T-helper 1 cell treated with Interleukin-12 subunit alpha and Interleukin-12 subunit beta and Interleukin-4 antibody, amounts not matched to agents 30 ng/mL and 1 ng/mL, for 36 hours (primary cell): Measurements from ENCODE around the gene ATP2B2. TPM values are rescaled to one million over a fixed set of nuclear protein-coding genes. Genes with fewer than 3 reads are reported as not detected.

Experiments
- intact Hi-C: fragments of 100-400 bp; cut with micrococcal nuclease; formaldehyde crosslinking; loops from one replicate; pipeline ENCODE4 v1.15.1; 2024
- total RNA-seq: library from RNA; stranded (reverse); gene quantifications from 2 replicates; pipeline ENCODE4 v1.2.3, GENCODE V29; 2022

Gene ATP2B2
- total RNA-seq, 1 donor from 2014 or later, result not detected

DNA sequence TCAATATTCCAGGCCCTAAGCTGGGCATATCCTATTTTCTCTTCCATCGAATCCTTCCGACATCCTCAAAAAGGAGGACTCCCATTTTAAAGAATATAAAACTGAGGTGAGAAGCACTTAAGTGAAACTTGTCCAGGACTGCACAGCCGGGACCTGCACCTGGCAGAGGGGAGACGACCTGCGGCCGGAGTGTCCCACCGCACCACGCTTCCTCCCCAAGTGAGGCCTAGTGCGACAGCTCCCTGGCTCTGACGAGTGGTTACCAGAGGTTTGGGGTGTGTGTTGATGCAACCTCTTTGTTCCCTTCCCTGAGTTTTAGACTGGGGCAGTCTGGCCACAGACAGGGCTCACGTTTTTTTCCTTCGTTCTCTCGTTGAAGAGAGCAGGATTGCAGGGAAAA, 24.9 kb upstream of the ATP2B2 start:
- intact Hi-C loops, result no loop called here

DNA sequence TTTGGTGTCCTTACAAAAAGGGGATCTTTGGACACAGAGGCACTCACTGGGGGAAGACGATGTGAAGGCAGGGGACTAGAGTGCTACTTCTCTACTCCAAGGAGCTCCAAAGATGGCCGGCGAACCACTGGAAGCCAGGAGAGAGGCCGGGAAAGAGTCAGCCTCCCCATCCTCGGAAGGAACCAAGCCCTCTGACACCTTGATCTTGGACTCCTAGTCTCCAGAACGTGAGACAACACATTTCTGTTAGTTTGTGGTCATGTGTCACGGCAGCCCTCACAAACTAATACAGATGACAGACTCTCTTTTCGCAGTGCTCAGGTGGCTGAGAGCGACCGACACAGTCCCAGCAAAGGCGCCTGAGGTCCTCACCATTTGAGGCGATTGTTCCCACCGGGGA, 24.4 kb upstream of the ATP2B2 start:
- intact Hi-C loops, result no loop called here

DNA sequence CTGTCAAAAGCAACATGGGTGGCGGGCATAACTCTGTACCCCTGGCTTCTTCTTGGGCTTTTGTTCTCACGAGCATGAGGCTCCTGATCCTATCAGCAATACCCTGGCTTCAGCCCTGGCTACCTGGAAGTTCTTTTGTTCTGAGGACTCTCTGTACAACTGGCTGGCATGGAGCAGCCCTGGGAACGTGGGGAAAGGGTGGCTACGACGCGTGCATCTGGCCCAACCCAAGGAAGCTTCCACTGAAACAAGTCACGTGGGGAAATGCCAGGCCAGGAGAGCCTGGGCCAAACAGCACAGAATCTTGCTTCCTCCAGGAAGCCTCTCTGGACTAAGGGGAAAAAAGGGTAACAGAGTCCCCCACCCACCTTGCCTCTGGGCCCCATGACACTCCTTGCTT, 22.7 kb upstream of the ATP2B2 start:
- intact Hi-C loops, result no loop called here

DNA sequence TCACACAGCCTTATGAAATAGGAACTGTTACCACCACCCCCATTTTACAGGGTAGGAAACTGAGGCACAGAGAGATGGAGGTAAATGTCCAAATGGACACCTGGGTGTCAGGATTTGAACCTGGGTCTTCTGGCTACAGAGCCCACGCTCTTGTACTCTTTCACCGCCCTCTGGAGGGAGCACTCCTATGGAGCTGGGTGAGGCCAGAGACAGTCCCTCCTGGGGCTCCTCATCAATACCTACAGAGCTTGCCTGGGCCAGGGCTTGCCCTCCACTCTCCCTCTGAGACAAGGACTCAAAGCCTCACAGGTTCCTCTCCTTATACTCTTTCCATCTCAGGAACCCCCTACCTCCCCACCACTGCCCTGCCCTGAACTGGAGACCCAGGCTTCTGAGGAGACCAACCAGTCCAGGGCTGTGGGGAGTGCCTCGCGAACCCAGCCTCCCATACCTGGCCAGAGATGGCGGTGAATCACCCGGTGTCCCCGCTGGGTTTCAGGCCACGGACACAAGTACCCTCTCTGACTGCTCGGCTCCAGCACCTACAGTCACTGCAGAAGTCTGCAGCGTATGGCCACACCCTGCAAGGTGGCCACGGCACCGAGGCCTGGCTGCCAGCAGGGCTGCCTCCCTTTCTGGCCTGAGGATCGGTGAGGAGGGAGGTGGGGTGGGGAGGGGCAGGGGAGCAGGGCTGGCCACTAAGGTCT, 22.1 kb upstream of the ATP2B2 start:
- intact Hi-C loops, result no loop called here

DNA sequence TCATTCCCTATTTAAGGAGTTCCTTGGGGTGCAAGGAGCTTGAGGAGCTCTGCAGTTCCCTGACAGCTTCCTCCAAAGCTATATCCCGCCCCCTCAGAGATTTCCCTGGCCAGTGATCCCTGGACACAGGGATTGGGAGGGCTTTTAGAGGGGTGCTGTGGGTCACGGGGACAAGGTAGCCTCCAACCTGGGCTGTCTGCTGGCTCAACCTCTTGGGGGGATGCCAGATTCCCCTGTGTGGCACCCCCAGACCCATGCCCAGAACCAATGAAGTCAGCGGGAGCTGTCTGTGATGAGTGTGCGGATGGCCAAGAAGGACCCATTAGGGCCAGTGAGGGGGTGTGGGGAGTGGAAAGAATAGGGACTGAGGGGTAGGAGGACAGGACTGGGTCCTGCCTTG, 21.0 kb upstream of the ATP2B2 start:
- intact Hi-C loops, result no loop called here

DNA sequence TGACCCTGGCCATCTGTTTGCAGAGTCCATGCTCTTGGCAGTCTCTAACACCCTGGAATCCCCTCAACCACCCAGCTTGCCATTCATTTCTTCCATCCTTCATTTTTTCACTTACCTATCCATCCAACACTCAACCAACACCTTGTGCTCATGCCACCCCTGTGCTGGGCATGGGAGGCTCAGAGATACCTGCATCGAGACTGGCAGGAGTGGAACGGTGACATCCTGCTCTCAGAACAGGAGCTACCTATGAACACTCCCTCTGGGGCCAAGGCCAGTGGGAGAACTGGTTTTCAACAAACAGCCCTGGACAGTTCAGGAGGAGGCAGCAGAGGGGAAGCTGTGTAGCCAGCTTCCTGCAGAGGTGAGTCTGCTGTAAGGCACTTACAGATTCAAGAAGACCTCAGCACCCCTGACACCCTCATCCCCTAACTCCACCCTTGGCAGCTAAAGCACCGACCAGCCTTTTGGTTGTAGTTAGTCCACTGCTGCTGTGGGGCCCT, 19.5 kb upstream of the ATP2B2 start:
- intact Hi-C loops, result no loop called here

DNA sequence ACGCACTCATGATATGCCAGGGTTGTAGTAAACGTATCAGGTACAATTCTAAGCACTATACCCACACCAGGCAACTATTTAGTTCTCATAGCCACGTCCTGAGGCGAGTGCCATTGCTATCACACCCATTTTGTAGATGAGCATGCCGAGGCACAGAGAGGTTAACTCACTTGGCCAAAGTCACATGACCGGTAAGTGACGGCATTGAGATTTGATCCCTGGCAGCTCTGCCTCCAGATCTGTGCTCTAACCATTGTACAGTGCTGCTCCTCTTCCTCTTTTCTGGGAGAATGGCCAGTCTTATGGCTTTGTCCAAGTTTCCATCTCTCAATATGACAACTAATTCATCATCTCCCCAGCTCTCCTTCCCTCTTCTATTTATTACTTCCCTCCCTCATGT, 18.9 kb upstream of the ATP2B2 start:
- intact Hi-C loops, result no loop called here

DNA sequence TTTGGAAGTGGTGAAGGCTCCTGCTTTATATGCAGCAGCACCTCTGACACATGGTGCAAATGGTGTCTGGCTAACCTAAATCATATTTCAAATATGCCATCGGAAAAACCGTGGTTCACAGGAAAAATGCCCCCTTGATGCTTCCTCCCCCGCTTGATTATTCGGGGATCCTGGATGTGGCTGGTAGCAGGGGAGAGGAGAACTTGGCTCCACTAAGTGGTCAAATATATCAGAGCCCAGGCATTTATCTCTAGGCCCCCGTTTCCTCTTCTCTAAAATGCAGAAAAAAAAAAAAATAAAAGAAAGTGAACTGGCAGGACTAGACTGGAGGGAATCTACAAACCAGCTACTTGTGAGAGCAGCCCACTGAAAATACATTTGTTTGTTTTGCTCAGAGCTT, 18.2 kb upstream of the ATP2B2 start:
- intact Hi-C loops, result no loop called here

DNA sequence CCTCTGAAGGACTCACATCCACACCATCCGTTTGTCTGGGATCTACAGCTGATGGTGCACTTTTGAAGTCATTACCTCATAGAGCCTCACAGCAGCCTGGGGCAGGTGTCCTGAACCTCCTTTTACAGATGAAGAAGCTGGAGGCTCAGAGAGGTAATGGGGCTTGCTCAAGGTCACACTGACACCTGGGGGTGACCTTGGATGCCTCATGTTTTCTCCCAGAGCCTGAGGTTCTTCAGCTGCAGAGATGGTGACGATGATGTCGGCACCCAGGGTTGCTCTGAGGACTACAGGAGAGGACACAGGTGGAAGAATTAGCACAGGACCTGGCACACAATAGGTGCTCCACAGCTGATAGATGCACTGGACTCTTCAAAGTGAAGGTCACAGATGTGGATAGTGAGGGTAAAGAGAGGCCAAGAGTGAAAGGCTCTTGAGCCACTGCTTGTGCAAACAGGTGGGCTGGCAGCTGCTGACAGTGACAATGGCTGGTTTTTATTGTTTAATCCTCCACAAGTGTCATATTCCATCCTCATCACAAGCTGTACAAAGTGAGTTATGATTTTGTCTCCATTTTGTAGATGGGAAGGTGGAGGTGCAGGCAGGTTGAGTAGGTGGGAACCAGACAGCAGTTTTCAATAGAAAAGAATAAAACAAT, 17.4 kb upstream of the ATP2B2 start:
- intact Hi-C loops, result no loop called here

DNA sequence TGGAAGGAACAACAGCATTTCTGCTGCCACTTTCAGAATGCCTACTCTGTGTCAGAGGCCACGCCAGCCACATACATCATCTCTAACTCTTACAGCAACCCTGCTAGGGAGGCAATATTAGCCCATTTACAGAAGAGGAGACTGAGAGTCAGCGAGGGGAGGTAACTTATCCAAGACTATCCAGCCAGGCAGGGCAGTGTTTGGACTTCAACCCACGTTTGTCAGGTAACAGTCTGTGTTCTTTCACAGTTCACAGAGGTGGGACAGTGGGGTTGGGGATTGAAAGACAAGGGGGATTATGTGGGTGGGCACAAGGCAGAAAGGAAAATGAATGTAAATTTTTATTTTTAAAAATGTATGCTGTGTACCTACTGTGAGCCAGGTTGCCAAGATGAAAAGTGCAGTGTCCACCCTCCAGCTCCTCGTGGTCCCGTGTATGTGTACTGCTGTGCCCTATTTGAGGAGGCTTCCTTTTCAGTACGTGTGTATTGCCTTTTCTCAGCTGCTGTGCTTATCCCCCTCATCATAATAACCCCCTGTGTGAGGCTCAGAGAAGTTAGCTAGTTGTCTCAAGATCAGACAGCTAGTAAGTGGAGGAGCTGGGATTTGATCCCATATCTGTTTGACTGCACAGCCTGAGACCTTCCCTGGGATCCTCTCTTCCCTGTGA, 16.5 kb upstream of the ATP2B2 start:
- intact Hi-C loops, result no loop called here

DNA sequence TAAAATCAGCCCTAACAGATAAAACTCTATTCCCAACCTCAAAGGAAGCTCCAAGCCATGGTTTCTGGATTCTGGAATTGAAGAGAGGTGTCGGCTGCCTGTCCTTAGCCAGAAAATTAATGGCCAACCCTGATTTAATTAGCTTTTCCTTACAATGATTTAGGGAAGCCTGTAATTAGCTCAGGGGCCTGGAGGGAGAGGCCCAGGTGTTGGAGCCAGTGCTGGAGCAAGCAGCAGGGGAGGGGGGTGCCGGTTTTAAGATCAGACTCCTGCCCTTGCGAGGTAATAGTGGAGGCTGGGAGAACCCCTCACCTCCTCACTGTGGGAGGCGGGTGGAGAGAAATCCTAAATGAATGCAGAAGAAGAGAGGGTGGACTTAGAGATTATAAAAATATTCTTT, 14.7 kb upstream of the ATP2B2 start:
- intact Hi-C loops, result no loop called here

DNA sequence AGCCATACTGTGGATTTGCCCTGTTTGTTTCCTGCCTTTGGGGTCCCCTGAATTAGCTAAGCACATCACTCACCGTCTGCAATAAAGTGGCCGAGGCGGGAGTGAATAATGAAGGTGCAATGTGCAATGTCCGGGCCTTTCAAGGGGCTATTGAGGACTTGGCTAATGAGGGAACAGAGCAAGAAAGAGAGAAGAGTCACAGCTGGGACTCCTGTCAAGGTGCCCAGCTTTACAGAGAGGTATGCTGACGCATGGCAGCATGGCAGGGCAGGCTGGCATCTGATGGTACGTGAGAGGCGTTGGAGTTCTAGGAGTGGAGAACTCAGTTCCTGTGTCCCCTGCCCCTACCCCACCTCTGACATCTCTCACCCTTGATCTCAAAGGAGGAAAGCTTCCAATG, 13.8 kb upstream of the ATP2B2 start:
- intact Hi-C loops, result no loop called here

DNA sequence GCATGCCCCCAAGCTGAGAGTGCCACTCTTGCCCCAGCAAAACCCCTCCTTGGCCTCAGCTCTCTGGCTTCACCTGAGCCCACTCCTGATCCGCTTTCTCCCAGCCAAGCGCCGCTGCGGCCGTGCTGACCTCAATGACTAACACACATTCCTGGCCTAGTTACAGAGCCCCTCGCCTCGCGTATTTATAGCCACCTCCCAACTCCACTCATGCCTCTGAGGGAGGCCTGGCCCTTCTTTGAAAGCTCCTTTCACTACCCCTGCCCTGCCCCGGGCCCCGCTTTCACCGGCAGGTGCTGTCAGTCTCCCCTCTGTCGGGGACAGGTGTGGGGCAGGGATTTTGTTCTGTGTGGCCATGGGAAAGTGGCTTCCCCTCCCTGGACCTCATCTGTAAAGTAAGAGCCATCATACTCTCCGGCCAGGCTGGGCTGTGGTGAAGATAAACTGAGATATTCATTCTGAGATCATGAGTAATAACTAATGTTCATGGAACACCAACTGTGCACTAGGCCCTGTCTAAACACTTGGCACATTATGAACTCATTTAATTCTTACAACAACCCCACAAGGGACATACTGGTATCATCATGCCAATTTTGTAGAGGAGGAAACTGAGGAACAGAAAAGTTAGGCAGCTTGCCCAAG, 13.2 kb upstream of the ATP2B2 start:
- intact Hi-C loops, result no loop called here

DNA sequence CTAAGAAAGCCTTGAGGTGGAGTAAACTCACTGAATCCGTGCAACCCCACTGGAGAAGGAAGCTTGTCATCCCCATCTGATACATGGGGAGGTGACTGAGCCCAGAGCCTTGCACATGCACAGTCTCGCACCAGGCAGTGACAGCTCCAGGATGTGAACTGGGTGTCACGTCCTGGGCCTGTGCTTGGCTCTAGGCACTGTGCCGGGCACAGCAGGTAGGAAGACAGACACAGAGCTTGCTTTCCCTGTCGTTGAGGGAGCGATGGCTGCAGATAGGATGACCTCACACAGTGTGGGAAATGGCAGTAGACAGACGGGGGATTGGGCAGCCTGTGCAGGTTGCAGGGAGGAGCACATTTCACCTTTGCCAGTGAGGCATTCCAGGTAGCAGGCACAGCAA, 12.2 kb upstream of the ATP2B2 start:
- intact Hi-C loops, result no loop called here

DNA sequence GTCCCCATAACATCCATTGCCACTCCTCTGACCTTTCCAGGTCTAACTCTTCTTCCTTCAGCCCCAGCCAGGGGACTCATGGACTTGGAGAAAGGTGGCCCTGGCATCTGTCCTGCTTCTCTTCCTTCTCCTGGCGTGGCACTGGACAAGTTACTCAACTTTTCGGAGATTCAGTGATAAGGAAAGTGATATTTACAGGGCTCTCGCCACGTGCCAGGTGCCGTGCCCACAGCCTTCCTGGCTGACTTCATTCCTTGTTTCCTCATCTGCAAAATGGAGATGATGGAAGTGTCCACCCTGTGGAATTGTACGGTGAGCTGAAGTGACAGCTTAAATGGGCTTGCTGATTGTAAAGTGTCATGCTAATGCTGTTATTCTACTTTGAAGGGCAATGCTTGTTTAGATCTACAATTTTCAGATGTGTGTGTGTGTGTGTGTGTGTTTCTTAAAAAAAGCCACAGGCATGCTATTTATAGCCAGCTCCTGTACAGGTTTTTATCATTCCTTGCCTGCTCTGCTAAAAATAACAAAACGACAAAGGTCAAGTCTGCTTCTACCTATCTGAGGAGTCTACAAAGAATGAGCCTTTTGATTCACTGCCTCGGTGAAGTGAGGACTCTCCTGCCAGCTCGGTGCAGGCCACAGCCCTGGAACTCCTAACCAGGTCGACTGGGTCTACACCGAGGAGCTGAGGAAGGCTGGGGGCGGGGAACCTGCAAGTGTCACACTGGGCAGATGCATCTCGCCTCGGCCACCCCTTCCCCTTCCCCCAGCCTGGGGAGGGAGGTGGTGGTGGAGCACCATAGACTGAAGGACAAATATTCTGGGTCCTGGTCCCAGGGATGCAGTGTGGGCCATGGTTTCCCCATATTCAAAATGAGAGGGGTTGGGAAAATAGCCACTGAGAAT, 11.4 kb upstream of the ATP2B2 start:
- intact Hi-C loops, result no loop called here

DNA sequence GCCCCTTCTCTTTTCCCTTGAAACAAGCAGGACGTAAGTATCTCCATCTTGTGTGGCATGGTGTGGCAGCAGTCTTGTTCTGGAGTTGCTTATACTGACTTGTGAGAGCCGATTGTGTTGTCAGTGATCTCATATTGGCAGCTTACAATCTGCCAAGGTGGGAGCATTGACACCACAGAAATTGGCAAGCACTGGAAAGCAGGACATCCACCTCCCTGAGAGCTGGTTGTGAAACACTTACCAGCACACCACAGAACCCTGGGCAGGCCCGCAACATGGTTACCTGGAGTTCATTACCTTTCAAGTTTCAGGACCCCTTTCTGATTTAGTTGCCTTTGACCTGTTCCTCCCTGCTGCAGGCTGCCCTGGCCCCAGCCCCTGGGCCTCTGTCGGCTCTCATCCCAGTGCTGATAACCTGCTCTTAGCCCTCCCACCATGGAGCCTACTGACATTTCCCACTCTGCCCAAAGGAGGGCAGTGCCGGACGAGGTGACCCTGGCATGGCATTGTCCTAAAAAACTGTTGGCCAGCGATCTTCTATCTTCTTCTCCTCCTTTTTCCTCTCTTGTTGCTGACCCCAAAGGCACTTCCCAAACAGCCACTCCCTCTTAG, 10.6 kb upstream of the ATP2B2 start:
- intact Hi-C loops, result no loop called here

DNA sequence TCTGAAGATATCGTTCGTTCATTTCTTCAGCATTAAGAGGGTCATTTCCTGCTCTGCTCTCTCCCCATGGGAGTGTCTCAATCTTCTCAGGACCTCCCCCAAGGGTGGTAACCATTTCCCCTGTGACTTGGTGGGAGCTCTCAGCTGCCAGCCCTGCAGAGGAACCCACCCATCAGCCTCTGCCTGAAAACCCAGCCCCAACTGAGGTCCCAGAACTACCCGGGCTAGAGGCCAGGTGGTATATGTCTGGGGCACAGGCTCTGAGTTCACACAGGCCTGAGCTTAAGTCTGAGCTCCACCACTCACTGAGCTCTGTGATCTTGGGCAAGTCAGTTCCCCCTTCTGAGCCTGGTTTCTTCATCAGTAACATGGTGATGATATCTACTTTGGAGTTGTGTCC, 10.0 kb upstream of the ATP2B2 start:
- intact Hi-C loops, result no loop called here

DNA sequence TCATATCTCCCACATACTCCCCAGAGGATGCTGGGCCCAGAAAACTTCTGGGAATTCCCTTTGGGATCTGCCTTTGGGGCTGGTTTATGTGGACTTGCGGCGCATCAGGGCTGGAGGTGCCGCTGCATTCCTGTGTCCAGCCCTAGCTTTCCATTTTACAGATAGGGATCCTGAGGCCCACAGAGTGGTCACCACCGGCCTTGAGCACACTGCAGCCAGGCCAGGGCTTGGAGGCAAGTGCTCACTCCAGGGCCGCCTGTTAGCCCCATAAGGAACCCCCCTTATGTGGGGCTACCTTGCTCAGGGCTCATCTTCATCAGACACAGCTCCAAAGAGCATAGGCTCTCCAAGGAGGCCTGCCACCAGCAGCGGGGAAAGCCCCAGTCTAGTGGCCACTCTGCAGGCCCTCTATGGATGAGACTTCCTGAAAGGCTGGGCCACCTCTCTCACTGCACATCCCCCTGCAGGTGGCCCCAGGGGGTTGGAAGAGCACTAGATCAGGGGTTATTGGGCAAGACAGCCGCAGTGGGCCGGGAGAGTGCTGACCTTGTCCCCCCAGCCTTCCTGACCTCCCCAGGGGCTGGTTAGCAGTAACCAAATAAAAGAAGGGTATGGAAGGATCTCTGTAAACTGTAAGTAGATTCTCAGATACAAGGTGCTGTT, 9.2 kb upstream of the ATP2B2 start:
- intact Hi-C loops, result no loop called here

DNA sequence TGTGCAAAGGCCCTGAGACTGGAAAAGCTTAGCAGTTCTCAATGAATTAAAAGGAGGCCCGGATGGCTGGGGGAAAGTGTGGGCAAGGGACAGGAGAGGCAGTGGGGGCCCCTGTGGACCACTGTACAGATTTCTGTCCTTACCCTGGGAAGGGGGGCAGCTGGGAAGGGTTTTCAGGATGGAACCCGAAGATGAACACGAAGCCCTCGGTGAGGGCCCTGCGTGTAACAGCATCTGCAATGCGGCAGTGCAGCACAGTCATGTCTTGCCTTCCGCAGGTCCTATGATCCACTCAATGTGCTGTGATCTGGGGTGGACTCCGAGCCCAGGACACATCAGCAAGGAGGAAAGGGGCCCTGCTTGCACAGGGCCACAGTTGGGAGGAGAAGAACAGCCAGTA, 7.9 kb upstream of the ATP2B2 start:
- intact Hi-C loops, result no loop called here

DNA sequence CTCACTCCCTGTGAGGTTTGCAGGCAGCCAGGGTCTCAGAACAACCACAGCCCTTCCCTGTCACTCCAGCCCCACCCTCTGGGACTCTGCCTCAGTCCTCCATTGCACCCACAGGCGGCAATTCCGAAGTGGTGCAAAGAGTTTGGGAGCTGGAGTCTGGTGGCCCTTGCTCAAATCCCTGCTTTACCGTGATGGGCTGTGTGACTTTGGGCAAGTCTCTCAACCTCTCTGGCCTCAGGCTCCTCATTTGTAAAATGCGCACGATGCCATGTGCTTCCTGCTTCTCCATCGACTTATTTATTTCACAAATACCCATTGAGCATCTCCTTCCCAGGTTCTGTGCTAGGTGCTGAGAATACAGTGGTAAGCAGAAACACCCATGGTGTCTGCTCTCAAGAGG, 7.3 kb upstream of the ATP2B2 start:
- intact Hi-C loops, result no loop called here
